ENCODE measurements around the gene KIF3A.

The KIF3A gene

DNA sequence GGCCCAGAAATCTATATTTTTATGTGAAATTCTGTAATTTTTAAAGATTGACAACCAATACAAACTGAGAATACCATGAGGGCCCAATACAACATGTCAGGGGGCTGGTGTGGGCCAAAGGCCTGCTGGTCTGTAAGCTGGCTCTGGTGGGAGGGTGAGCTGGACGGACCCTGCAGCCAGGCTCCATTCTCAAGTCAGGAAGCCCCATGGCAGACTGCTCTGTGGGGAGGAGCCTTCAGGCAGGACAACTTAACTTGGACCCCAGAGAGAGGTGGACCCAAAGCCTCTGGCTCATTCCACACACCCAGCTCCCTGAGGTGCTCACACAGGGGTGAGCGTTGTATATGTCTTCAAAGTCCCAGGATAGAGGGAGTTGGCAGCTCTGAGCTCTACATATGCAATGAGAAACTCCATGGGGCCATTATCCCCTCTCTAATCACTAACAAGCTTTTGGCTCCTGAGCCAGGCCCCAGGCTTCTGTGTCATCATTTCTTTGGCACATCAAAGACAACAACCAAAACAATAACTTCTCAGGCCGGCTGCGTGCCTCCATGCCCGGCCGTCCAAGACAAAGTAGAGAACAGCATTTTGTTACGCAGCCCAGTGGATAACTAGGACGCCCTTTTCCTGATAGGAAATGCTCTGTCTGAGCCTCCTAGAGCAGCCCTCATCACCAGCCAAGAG lies 33.3 kb upstream of the KIF3A start:
- DNase-seq (ENCODE audit: low read depth): no peak

DNA sequence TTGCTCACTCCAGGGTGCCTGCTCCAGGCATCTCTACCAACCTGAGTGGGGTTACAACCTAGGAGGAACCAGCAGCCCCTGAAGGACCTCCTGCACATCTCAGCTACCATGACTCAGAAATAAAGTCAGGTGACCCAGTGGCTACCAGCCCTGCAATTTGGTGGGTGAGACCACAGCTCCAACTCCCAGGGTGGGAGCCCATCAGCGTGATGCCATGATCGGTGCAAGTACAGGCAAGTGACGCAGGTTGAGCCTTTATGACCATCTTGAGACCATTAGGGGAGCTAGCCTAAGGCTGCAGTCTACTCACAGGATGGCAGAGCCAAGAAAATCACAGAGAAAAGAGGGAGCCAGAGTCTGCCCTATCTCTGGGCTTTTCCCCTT lies 31.1 kb upstream of the KIF3A start:
- DNase-seq (ENCODE audit: low read depth): no peak

DNA sequence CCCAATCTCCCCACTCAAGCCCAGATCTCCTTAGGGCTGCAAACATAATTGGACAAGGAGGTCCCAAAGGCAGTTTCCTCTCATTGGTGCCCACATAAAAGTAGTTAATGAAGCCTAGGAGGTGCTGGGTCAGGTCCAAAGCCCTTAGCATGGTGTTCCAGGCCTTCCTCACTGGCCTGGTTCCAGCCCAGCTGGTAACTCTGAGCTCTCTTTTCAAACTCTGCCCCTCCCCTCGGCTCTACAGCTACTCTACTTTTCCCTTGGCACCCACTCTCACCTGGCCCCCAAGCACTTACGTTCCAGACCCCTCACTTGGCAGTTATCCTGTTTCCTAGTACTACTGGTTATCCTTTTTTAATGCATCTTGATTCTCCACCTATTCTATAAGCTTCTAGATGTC lies 29.8 kb upstream of the KIF3A start:
- DNase-seq (ENCODE audit: low read depth): no peak

DNA sequence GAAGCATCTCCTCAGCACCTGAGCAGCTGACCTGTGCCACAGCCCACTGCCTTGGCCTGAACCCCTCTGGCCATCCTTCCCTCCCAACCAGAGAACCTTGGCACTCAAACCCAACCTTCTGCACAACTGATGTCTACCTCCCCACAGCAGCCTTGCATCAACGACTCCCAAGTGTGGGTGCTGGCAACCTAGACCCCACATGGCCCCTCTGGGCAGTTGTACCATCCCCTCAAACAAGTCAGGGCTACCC lies 29.4 kb upstream of the KIF3A start:
- DNase-seq (ENCODE audit: low read depth): no peak

DNA sequence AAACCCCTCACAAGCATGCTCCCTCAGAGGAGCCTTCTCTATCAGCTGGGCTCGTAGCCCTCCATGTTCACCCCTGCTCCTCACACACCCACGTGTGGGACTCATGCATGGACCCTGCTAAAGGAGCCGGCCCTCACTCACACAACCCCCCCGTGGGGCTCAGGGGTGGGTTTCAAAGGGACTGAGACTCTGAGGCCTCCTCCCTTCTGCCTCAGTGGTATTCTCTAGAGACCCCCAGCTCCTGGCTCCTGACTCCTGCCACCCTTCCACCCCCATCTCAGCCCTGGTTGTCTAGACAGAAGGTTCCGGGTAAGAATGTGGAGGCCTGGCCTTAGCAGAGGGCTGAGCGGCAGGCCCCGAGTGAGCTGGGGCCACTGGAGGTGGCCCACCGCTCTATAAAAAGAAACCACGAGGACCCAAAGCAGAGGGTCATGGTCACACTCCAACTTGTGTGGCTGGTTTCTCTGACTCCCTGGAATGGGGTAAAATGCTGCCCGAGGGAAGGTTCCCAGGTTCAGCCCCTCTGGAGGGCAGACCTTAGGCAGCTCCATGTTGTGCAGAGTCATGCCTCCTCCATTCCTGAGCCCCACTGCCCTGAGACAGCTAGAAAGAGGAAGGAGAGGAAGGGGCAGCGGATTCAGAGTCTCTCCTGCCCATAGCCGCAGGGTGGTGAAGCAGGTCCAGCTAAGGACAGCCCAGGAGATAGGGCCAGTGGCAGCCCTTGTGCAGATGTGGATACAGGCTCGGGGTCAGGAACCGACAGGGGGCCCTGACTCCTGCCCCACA lies 28.9 kb upstream of the KIF3A start:
- DNase-seq (ENCODE audit: low read depth): no peak

DNA sequence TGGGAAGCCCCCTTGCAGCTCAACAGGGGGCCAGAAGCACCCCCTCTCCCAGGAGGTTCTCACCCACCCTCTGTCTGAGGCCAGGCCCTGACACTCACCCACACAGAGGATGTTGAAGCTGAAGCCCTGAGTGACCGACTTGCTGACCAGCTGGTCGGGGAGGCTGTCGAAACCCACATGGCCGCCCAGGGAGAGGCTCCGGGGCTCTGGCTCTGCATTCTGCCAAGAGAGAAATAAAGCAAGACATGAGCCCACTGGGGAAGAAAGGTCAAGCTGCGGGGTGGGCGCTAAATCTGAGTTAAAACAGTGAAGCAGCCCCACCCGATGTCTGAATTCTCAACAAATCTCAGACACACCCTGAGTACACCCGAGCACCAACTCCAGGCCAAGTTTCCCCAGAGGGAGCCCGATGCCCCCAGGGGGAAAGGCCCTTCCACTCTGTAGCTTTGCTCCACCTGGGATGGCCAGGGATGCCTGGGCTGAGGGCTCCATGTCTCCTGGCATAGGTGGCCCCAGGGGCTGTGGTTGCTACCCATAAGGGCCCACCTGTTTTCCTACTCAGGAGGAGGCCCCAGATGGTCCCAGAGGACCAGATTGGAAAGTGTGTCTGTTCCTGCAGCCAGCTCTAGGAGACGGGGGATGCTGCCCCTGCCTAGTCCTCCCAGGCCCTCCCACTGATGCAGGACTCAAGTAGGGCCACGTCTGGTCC lies 28.1 kb upstream of the KIF3A start:
- no peak for DNase-seq (ENCODE audit: low read depth)

DNA sequence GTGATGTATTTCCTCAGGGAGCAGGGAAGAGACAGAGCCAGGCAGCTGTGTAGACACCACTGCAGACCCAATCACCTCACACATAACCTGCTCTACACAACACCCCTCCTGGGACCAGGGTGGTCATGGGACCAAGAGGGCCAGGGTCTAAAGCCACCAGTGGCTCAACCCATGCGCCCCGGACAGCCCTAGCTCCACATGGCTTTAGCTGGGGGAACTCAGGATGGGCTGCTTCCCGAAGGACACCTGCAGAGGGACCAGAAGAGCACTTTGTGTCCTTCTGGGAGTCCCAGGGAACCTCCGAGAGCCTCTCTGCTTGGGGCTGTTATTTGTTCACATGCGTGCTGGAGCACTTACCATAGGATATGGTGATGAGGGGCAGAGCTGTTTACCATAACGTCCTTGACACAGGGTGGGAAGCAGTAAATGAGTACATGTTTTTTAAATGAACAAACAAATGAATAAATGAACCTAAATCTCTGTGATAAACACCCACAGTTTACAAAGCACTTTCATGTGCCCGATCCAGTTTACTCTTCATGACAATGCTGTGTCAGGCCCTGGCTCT lies 27.4 kb upstream of the KIF3A start:
- no peak for DNase-seq (ENCODE audit: low read depth)

DNA sequence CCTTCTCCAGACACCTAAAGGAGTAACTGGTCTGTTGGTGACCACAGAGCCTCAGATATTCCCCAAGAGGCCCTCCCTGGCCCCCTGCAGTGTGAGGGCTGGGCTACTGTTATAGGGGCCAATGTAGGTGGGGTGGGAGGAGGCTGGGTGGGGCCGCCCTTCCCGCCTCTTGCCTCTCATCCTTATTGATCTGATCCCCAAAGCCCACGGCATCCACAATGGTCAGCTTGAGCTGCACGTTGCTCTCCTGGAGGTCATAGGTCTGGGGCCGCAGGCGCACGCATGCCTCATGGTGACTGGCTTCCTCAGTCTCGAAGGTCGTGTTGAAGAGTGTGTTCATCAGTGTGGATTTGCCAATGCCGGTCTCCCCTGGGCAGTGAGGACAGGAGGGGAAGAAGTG lies 26.7 kb upstream of the KIF3A start:
- DNase-seq (ENCODE audit: low read depth): no peak

DNA sequence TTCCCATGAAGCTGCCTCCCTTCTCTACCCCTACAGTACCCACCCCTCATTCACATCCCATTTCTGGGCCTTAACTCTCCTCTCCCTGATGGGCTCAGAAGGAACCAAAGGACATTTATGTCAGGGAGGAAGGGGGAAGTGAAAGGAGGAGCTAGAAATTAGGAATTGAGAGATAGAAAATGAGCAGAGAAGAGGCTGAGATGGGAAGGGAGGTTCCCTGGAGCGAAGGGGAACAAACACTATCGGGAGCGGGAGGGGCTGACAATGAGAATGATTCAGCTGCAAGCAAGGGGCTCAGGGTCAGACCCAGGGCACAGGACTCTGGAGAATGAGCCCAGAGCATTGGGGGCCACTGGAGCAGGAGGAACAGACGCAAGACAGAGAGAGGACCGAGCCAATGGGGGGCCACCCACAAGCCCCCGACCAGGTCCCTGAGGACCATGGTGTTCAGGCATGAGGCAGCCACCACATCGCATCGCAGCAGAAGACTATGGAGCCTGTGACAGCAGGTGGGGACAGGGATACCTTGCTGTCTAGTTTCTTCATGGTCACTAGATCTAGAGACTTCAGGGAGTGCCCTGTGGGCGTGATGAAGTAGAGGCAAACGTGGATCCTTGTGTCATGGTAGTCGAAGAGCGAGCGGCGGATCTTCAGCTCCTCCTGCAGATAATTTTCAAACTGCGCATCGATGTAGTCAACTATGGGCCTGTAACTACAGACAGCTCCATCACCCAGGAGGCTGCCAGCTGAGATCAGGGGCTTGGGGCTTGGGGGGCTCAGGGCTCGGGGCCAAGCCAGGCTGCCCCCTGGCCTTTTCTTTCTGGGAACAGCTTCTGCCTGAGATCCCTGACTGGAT lies 26.1 kb upstream of the KIF3A start:
- DNase-seq (ENCODE audit: low read depth): no peak

DNA sequence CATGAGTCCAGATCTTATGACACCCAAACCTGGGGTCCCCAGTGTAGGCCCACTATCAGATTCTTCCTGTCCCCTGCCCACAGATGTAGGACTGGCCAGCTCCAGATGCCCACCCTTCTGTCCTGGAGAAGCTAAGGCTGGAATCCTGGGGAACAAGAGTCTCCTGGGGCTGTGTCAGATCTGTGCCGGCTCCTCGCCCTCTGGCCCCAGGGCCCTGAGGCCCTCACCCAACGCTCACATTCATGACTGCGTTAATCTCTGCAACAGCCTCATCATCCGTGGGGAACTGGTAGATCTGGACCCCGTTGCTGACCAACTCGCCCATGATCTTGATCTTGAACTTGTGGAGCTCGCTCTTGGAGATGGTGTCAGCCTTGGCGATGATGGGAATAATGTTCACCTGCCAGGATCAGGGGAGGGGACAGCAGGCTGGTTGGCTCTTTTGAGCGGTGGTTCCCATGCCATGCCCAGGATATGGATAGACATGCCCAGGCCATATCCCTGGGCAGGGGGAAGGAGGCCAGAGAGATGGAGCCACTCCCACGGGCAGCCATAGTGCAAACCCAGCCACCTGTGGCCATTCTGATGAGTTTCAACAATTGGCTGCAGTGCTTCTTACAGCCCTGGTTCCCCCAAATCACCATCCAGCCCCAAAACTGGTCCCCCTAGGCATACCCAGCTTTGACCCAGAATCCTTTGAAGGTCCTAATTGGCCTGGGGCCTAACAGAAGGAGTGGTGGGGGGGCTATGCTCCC lies 25.1 kb upstream of the KIF3A start:
- DNase-seq (ENCODE audit: low read depth): no peak

DNA sequence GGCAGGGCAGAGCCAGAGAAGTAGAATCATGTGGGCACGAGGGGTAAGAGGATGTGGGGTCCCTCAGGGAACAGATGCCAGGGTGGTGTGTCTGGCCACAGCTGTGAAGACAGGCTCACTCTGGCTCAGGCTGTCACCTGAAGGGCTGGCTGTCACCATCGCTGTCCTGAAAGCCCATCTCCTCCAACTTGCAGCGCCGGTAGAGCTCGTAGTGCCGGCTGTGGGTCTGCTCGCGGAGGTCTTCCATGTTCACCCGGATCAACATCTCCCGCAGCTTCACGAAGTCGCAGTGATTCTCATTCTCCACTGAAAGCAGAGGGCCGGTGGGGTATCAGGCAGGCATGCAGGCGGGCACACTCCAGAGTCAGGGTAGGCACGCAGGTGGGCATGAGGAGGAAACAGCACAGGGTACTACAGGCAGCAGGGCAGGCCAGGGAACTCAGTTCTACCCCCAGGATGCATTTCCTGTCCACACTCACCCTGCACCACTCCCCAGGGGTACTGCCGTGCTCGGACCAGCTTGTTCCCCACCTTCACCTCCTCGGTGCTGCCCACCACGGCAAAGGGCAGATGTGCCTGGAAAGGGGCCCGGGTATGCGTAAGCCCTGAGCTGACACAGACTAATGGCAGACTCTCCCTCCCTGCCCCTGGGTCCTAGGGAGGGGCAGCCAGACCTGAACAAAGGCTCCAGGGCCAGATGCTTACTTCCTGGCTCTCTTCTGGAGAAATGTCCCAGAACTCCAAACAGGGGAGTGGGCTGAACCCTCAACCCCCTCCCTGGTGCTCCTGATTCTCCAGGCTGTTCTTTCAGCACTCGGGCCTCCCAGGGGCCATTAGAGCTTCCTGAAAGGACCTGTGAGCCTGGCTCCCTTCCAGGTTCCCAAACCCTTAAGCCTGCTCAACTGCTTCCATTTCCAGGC lies 24.2 kb upstream of the KIF3A start:
- DNase-seq (ENCODE audit: low read depth): no peak

DNA sequence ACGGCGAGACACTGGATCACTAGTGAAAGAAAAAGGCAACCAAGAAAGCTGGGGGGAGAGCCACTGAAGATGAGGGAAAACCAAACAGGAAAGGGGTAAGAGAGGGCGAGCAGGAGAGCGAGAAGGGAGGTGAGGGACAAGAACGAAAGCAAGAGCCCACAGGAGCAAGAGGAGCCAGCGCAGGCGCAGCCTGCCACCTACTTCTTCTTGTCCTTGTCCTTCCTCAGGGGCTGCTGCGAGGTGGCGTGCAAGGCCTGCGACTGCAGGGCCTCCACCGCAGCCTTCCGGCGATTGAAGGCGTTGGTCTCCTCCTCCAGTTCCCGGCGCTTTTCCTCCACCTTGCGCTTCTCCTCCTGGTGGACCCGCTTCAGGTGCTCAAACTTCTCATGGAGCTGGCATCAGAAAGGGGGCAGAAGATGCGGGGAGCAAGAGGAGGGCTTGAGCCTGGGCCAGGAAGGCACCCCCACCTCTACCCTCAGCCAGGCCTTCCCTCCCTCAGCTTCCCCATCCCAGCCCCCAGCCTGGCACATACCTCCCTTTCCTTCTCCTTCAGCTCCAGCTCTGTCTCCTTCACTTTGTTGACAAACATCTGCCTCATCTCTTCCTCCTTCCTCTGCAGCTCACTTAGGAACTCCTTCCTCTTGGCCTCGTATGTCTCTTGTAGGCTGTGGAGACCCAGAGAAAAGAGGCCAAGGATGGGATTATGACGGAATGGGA lies 23.4 kb upstream of the KIF3A start:
- DNase-seq (ENCODE audit: low read depth): no peak

DNA sequence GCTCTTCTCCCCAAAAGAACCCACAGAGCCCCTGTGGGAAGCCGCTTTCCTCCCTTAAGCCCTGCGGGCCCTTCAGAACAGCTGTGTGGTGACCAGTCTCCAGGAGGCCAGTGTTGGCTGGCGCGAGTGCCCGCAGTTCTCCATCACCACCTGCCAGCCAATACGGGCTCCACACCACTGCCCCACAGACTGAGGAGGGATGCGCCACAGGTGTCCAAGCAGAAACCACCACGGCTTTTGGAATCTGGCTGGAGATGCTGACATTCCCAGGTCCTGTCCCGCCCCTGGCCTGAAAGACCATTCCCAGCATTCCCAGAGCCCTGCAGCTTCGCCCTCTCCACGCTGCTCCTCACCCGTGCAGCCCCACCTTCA lies 22.7 kb upstream of the KIF3A start:
- DNase-seq (ENCODE audit: low read depth): no peak

DNA sequence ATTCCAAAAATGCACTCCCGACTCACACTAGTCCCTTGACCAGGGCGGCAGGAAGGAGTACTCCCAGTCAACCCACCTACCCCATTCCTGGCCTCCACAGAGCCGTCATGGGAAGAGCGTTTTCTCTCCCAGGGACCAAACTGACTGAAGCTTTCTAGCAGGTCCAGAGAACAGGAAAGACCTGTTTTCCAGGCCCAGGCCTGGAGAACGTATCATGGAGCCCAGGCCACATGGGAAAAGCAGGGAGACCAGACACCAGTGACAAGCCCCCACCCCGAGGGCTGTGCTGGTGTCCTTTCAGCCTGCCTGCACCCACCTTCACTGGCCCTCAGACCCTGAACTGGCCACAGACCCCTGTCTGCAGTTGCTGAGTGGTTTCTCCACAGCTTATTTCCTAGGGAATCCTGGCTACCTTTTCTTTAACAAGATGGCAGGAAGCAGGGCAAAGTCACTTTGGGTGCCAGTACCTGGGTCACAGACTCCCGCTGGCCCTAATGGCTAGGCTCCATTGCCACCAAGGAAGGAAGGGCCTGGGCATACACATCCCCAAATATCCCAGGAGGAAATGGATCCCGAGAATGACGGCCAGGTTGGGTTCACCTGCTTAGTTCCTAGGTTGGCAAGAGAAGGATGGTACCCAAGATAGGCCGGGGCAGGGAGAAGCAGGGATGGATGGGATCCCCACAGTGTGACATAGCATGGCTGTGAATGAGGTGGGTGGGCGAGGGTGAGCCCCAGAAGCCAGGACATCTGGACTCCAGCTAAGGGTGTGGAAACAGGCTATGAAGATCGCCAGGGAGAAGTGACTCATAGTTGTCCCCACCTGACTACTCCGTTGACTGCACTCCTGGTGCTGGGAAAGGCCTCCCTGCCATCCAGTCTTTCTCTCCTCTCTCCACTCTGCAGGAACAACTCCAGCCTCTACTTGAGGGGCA lies 22.0 kb upstream of the KIF3A start:
- no peak for DNase-seq (ENCODE audit: low read depth)

DNA sequence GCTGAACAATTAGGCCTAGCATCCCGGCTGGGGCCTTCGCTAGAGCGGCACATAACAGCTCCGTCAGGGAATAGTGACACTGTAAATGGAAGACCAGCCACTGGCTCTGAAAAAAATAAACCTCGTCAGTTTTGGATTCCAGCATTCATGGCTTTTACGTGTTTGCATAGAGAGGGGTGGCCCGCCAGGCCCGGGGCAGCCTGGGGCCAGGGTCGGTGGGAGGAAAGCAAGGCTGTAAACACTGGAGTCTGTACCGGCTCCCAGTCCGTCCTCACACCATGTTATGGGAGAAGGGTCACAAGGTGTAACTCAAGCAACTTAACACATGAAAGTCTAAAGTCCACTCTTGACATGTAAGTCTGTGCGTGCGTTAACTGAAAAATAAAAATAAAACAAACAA lies 21.1 kb upstream of the KIF3A start:
- no peak for DNase-seq (ENCODE audit: low read depth)

DNA sequence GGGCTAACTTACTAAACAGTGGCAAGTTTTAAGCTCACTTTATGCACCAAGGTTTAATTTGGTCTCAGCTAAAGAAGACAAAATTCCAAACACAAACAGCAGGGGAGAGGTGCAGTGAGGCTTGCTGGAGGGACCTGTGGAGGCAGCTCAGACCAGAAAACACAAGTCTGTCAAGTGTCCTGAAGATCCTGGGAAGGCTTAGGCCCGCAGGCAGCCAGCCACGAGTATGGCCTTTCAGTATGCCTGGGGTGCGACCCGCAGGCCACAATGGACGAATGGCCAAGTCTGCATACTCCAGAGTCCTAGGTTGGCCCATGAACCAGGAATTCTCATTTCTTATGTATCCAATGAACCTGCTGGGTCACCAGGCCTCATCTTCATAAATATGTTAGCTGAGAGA lies 19.2 kb upstream of the KIF3A start:
- no peak for DNase-seq (ENCODE audit: low read depth)

DNA sequence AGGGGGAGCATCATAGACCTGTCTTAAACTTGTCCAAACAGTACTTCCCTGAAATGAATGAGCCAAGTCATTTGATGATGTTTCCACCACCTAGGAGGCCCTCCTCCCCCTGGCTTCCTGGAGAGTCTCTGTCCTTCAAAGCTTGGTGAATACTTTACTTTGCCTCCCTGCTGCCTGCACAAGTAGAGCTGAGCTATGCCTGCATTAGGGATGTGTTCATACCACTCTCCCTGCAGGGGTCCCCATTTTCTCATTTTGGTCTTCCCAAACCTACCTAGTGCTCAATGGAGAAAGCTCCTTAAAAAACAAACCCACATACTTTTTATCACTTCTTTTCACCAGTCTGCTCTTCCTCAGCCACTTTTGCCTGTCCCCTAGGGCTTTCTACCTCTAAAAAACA lies 17.6 kb upstream of the KIF3A start:
- DNase-seq (ENCODE audit: low read depth): no peak

DNA sequence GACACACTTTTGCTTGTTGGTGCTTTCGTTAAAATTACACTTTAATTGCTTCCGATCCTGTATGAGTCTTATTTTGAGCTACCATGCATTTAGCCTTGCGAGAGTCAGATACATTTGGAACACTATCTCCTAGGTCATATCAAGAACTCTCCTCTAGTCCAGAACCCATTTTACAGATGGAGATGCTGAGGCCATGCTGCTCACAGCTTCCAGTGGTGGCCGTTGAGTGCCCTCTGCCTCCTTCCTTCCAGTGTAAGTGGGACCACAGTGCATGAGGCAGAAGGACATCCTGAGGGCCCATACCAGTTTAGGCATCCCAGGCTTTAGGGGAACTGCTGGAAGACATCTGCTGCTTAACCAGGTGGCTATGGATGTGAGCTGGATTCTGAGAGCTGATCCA lies 16.8 kb upstream of the KIF3A start:
- DNase-seq (ENCODE audit: low read depth): no peak
